Loucy (cell line): ENCODE results near the gene CEP170.
A peak's percentile ranks its signal among the peaks of the same experiment; 100 is the strongest.

Experiments
- H2AFZ ChIP-seq: fragments of 200-600 bp; sonication (generic); 2 replicates; pipeline ENCODE4 v1.6.0; 2016; ENCODE audit warnings: antibody characterized with exemption, mild to moderate bottlenecking, low read length, moderate library complexity
- H3F3A ChIP-seq: fragments of 200-600 bp; 2 replicates; pipeline ENCODE4 v1.6.0; 2016; ENCODE audit warnings: antibody characterized with exemption, low read depth, mild to moderate bottlenecking
- H3K27me3 ChIP-seq: fragments of 200-600 bp; sonication (generic); 2 replicates; pipeline ENCODE4 v1.6.1; 2014; ENCODE audit warnings: low read length, mild to moderate bottlenecking; ENCODE audit not compliant: insufficient read depth, poor library complexity, severe bottlenecking
- H3K36me3 ChIP-seq: fragments of 200-600 bp; sonication (generic); 2 replicates; pipeline ENCODE4 v1.6.1; 2016; ENCODE audit warnings: low read length; ENCODE audit not compliant: insufficient read depth
- H3K4me1 ChIP-seq: fragments of 200-600 bp; sonication (generic); 2 replicates; pipeline ENCODE4 v1.5.1; 2014; ENCODE audit warnings: low read length, mild to moderate bottlenecking; ENCODE audit not compliant: insufficient read depth, poor library complexity, severe bottlenecking
- H3K4me2 ChIP-seq: fragments of 200-600 bp; sonication (generic); 2 replicates; pipeline ENCODE4 v1.6.0; 2014; ENCODE audit warnings: antibody characterized with exemption, low read length, low read depth, mild to moderate bottlenecking; ENCODE audit not compliant: poor library complexity, severe bottlenecking
- H3K4me3 ChIP-seq: fragments of 200-600 bp; sonication (generic); 2 replicates; pipeline ENCODE4 v1.5.1; 2014; ENCODE audit warnings: low read length, mild to moderate bottlenecking, mixed read lengths; ENCODE audit not compliant: poor library complexity, severe bottlenecking
- H3K79me2 ChIP-seq: fragments of 200-600 bp; sonication (generic); 2 replicates; pipeline ENCODE4 v1.6.1; 2014; ENCODE audit warnings: low read length; ENCODE audit not compliant: insufficient read depth
- H3K9ac ChIP-seq: fragments of 200-600 bp; sonication (generic); 2 replicates; pipeline ENCODE4 v1.6.0; 2014; ENCODE audit warnings: mild to moderate bottlenecking, low read depth, low read length, moderate library complexity; ENCODE audit not compliant: poor library complexity, severe bottlenecking
- H3K9me2 ChIP-seq: fragments of 200-600 bp; sonication (generic); replicated peaks from 2 replicates; pipeline ENCODE4 v1.6.1; 2016; ENCODE audit warnings: low read depth, low read length, mixed read lengths
- H3K9me3 ChIP-seq: fragments of 200-600 bp; sonication (generic); 2 replicates; pipeline ENCODE4 v1.6.1; 2014; ENCODE audit warnings: mild to moderate bottlenecking, antibody characterized with exemption, low read length, low read depth; ENCODE audit not compliant: insufficient read depth
- H4K20me1 ChIP-seq: fragments of 200-600 bp; sonication (generic); 2 replicates; pipeline ENCODE4 v1.6.0; 2014; ENCODE audit warnings: antibody characterized with exemption, low read length, mild to moderate bottlenecking; ENCODE audit not compliant: insufficient read depth, poor library complexity, severe bottlenecking
- CTCF ChIP-seq: fragments of 200-600 bp; sonication (generic); conservative IDR thresholded peaks from 2 replicates; pipeline ENCODE4 v1.5.1; 2014; ENCODE audit warnings: mild to moderate bottlenecking, antibody characterized with exemption, low read length
- EZH2phosphoT487 ChIP-seq: fragments of 200-600 bp; IDR thresholded peaks from 2 replicates; pipeline ENCODE4 v1.6.1; 2018; ENCODE audit warnings: antibody characterized with exemption, mild to moderate bottlenecking, moderate library complexity, borderline replicate concordance

CEP170 gene

DNA sequence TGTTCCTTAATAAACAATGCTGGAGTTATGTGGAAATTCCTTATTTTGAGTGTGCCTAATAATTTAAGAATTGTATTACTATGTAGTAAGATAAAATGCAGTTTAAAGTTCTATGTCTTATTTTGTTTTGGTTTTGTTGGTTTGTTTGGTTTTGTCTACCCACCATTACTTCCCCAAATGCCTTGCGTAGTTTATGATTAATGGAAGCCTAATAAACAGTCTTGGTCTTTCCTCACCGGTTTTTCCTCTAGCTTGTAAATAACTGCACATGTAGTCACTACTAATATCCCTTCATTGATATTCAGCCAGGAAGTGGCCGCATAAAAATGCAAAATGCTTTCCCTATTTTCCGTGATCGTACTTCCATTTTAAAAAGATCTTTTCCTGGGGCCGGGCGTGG is 3.6 kb upstream of the CEP170 start:
- peaks cover 66% of the 10 kb centered on the region for H3K79me2 ChIP-seq
- H3K9me2 ChIP-seq: no peaks in the 10 kb centered on the region
- no peaks in the 10 kb centered on the region for H3K27me3 ChIP-seq
- peak overlapping the region; percentile 86 for H3K4me2 ChIP-seq
- no peak for TF ChIP-seq EZH2phosphoT487
- TF ChIP-seq CTCF: no peak
- H2AFZ ChIP-seq: no peak overlapping the region
- peaks cover 30% of the 10 kb centered on the region for H4K20me1 ChIP-seq
- H3K4me3 ChIP-seq: no peak overlapping the region
- no peak overlapping the region for H3K9ac ChIP-seq
- peaks cover 48% of the 10 kb centered on the region for H3K4me1 ChIP-seq
- no peaks in the 10 kb centered on the region for H3K9me3 ChIP-seq
- no peaks in the 10 kb centered on the region for H3K36me3 ChIP-seq
- no peaks in the 10 kb centered on the region for H3F3A ChIP-seq

- H3K9me3 ChIP-seq: no peaks in the 10 kb centered on the region
- H3K27me3 ChIP-seq: no peaks in the 10 kb centered on the region
- no peaks in the 10 kb centered on the region for H3K9me2 ChIP-seq
- TF ChIP-seq EZH2phosphoT487: no peak
- TF ChIP-seq CTCF: no peak
- peak overlapping the region; percentile 92 for H3K9ac ChIP-seq
- H3K79me2 ChIP-seq: peaks cover 69% of the 10 kb centered on the region
- no peaks in the 10 kb centered on the region for H3F3A ChIP-seq
- H3K4me2 ChIP-seq: peak overlapping the region; percentile 86
- H3K4me1 ChIP-seq: peaks cover 38% of the 10 kb centered on the region
- H4K20me1 ChIP-seq: peaks cover 45% of the 10 kb centered on the region
- no peaks in the 10 kb centered on the region for H3K36me3 ChIP-seq
- peak overlapping the region; percentile 83 for H3K4me3 ChIP-seq
- H2AFZ ChIP-seq: no peak overlapping the region
Observed at GRCh38 chr1:243257189-243257588, 2.1 kb upstream of the CEP170 start.

GRCh38 chr1:243256590-243256989 is 1.5 kb upstream of the CEP170 start:
- Histone ChIP-seq H3K4me3 (peak overlapping the region; percentile 83), H3F3A (no peaks in the 10 kb centered on the region), H3K4me1 (peaks cover 44% of the 10 kb centered on the region), H3K36me3 (no peaks in the 10 kb centered on the region), H3K9me3 (no peaks in the 10 kb centered on the region), H4K20me1 (peaks cover 51% of the 10 kb centered on the region), H2AFZ (no peak overlapping the region), H3K9ac (peak overlapping the region; percentile 92), H3K27me3 (no peaks in the 10 kb centered on the region), H3K9me2 (no peaks in the 10 kb centered on the region), H3K79me2 (peaks cover 75% of the 10 kb centered on the region), H3K4me2 (peak overlapping the region; percentile 86)
- TF ChIP-seq EZH2phosphoT487 (no peak), CTCF (no peak)
